Muscle layer of duodenum (tissue), 2 donors: Measurements from ENCODE around the gene COPS8.

Experiments
- H3K27ac ChIP-seq: one replicate; pipeline ENCODE4 v1.7.0; 2013; ENCODE audit warnings: mild to moderate bottlenecking, low read length
- H3K27me3 ChIP-seq: one replicate; pipeline ENCODE4 v1.7.0; 2013; ENCODE audit warnings: low read depth, mild to moderate bottlenecking, control low read depth, low read length
- H3K36me3 ChIP-seq, 2 donors: one replicate each; pipeline ENCODE4 v1.7.0; 2013; ENCODE audit warnings: low read length in 2 of 2, control low read depth in 1 of 2, mild to moderate bottlenecking in 1 of 2; ENCODE audit not compliant: insufficient read depth in 2 of 2, control insufficient read depth in 1 of 2
- H3K4me1 ChIP-seq, 2 donors: one replicate each; pipeline ENCODE4 v1.7.0; 2013; ENCODE audit warnings: low read length in 2 of 2, mild to moderate bottlenecking in 2 of 2, control low read depth in 1 of 2, moderate library complexity in 1 of 2; ENCODE audit not compliant: insufficient read depth in 2 of 2, control insufficient read depth in 1 of 2
- H3K4me3 ChIP-seq, 2 donors: one replicate each; pipeline ENCODE4 v1.7.0; 2013; ENCODE audit warnings: low read length in 2 of 2, low read depth in 1 of 2, mild to moderate bottlenecking in 1 of 2
- H3K9me3 ChIP-seq, 2 donors: one replicate each; pipeline ENCODE4 v1.7.0; 2013; ENCODE audit warnings: low read length in 2 of 2, control low read depth in 1 of 2, mild to moderate bottlenecking in 1 of 2; ENCODE audit not compliant: control insufficient read depth in 1 of 2
- donor health status: healthy.

COPS8 gene

DNA sequence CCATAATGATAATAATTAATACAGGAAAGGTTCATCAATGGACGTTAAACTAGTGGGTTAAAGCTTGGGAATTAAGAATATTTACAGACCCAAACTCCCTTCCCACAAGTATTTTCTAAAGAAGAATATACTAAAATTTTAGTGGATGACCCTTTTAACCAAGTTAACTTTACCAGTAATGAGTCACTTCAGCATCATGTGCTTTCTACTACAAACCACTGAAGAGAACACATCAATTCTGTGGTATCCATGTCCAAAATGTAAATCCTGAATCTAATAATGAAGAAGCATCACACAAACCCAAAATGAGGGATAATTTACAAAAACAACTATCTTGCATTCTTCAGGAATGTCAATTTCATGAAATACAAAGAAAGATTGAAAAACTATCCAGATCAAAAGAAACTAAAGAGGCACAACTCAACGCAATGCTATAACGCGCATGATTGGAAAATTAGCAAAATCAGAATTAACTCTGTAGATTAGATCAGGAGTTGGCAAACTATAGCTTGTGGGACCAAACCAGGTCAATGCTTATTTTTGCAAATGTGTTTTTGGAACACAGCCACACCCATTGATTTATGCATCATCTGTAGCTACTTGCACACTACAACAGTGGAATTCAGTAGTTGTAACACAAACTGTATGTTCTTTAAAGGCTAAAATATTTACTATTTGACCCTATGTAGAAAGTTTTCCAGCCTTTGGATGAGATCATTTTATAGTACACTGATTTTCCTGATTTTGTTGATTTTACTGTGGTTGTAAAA lies 27.5 kb downstream of the COPS8 start:
- Histone ChIP-seq H3K4me3 (no peak overlapping the region), H3K27me3 (no peaks in the 10 kb centered on the region), H3K27ac (no peak overlapping the region)

DNA sequence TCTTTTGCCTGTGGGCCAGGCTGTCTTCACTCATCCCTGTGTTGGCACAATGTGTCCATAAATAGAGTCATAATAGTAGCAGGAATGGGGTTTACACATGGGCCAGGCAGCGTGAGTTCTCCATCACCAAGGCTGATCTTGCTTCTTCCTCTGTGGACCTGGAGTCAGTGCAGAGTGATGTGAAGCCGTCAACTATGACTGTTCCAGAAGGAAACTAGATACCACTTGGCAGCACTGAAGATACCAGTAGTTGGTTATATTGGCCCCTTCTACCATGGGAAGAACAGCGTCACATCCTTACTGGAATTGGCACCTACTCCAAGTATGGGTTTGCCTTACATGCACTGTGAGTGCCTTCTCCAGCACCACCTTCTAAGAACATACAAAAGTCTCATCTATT lies 30.2 kb downstream of the COPS8 start:
- Histone ChIP-seq H3K4me3 (no peak overlapping the region), H3K27me3 (no peaks in the 10 kb centered on the region), H3K4me1 (peaks cover 0 to 4% of the 10 kb centered on the region in 2 donors), H3K36me3 (no peaks in the 10 kb centered on the region), H3K9me3 (no peaks in the 10 kb centered on the region), H3K27ac (no peak overlapping the region)

More for the DNA sequence above, 27.5 kb downstream of the COPS8 start:
- Histone ChIP-seq H3K4me1 (peaks cover 0 to 4% of the 10 kb centered on the region in 2 donors), H3K36me3 (no peaks in the 10 kb centered on the region), H3K9me3 (no peaks in the 10 kb centered on the region)

DNA sequence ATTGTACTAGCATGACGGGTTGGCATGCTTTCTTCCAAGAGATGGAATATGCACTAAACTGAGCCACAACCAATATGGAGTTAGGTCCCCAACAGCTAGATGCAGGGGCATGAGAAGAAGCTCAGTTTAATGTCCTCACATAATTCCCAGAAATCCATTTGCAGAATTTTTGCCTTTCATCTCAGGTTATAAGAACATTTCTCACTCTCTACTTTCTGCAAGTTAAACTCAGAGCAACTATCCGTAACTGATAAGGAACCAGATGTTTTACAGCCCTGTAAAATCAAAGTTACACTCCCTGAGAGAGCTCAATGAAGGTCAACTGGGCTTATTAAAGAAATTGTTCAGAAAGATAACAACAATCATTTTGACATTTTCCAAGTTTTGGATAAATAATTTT lies 30.7 kb downstream of the COPS8 start:
- peaks cover 0 to 4% of the 10 kb centered on the region in 2 donors for H3K4me1 ChIP-seq
- no peaks in the 10 kb centered on the region for H3K36me3 ChIP-seq
- H3K27me3 ChIP-seq: no peaks in the 10 kb centered on the region
- no peaks in the 10 kb centered on the region for H3K9me3 ChIP-seq
- no peak overlapping the region for H3K27ac ChIP-seq
- H3K4me3 ChIP-seq: no peak overlapping the region

DNA sequence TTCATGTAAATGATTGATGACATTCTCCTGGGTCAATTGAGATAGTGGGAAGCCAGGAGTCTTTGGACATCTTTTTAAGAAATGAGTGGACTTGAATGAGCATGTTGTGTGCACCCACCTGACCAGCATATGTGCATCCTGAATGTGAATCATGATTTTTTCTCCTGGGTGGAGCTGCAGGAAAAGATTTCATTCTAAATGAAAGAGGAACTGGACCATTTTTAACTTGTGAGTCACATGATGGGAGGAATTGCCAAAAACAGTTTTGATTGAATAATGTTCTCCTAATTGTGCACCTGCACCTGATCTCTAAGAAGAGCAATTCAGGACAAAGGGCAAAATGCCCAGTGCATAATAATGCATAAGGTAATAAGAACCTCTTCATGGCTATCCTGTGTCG lies 32.3 kb downstream of the COPS8 start:
- Histone ChIP-seq H3K36me3 (no peaks in the 10 kb centered on the region), H3K27me3 (no peaks in the 10 kb centered on the region), H3K4me1 (peaks cover 0 to 4% of the 10 kb centered on the region in 2 donors), H3K9me3 (no peaks in the 10 kb centered on the region), H3K27ac (no peak overlapping the region), H3K4me3 (no peak overlapping the region)

DNA sequence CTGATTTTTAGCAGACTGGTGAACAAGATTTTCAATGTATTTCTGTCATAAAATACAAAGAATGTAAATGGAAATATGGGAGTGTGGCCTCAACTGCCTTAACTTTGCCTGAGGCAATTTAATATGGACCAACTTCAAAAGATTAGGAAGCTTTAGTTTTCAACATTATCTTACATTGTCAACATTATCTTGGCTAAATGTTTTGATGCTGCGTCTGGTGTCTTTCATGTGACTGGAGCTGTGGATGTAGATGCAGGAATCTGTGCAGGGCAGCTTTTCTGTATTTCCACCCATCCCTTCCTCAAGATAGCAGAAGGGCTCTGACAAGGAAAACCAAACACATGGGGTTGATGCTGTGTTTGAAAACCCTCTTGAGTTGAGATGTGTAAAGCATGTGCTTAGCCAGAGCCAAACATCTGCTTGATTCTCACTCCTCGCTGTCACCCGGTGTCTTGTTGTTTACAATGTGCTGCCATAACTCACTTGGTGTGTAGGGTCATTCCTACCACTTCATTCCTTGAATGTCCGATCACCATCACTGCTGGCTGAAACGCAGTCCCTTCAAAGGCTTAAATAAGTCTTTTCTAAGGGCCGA lies 33.0 kb downstream of the COPS8 start:
- Histone ChIP-seq H3K36me3 (no peaks in the 10 kb centered on the region), H3K9me3 (no peaks in the 10 kb centered on the region), H3K27me3 (no peaks in the 10 kb centered on the region), H3K4me3 (no peak overlapping the region), H3K27ac (no peak overlapping the region), H3K4me1 (peaks cover 0 to 4% of the 10 kb centered on the region in 2 donors)

DNA sequence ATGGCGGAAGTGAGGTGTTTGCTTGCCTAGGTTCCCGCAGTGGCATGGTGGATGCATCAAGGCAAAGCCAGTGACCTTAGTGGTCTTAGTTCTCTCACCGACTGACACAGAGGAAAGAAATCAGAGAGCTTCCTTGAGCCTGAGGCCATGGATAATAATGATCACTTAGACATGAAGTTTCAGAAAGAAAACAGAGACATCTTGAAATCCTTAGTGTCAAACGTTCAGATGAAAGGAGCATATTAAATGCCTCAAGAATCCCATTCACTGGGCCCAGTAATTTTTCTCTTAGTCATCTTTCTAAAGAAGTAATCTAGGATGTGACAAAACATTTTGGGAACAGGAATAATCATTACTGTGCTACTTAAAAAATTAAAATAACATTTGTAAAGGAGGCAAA lies 35.2 kb downstream of the COPS8 start:
- Histone ChIP-seq H3K9me3 (no peaks in the 10 kb centered on the region), H3K4me3 (no peak overlapping the region), H3K4me1 (peaks cover 1 to 4% of the 10 kb centered on the region in 2 donors), H3K27me3 (no peaks in the 10 kb centered on the region), H3K27ac (no peak overlapping the region), H3K36me3 (no peaks in the 10 kb centered on the region)

DNA sequence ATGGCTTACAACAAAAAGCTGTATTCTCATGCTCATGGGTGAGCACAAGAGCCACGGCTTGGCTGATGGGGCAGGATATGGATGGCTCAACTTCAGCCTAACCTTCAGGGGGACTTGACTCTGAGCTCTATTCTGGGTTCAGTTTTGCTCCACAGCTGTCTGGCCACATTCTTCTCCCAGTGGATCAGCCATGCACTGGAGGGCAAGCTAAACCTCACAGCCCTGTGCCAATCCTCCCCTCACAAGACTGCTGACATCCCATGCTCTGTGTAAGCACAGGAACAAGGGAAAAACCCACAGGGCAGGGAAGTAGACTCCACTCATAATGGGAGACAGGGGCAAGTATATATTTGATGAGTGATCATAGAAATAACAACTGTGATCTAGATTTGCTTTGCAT lies 35.6 kb downstream of the COPS8 start:
- H3K4me1 ChIP-seq: peaks cover 4 to 5% of the 10 kb centered on the region in 2 donors
- no peak overlapping the region for H3K27ac ChIP-seq
- no peaks in the 10 kb centered on the region for H3K27me3 ChIP-seq
- H3K9me3 ChIP-seq: no peaks in the 10 kb centered on the region
- no peak overlapping the region for H3K4me3 ChIP-seq
- H3K36me3 ChIP-seq: no peaks in the 10 kb centered on the region

DNA sequence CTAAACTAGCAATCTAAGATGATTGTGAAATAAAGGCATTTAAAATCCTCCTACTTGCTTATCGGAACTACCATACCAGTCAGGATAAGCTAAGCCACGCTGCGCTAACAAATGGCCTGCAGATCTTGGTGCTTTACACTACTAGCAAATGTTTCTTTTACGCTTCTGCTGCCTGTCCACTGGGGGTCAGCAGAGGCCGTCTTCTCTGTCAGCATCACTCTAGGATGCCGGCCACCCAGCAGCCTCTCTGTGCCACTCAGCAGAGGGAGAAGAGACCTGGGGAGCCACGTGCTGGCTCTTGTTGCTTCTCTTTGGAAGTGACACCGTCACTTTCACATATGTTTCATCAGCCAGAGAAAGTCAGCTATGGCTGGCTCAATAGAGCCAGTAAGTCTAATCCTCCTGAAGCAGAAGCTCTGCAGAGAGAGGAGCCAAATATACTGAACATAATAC lies 36.6 kb downstream of the COPS8 start:
- H3K4me3 ChIP-seq: no peak overlapping the region
- H3K27me3 ChIP-seq: no peaks in the 10 kb centered on the region
- no peaks in the 10 kb centered on the region for H3K9me3 ChIP-seq
- no peak overlapping the region for H3K27ac ChIP-seq
- peaks cover 4 to 7% of the 10 kb centered on the region in 2 donors for H3K4me1 ChIP-seq
- H3K36me3 ChIP-seq: no peaks in the 10 kb centered on the region

DNA sequence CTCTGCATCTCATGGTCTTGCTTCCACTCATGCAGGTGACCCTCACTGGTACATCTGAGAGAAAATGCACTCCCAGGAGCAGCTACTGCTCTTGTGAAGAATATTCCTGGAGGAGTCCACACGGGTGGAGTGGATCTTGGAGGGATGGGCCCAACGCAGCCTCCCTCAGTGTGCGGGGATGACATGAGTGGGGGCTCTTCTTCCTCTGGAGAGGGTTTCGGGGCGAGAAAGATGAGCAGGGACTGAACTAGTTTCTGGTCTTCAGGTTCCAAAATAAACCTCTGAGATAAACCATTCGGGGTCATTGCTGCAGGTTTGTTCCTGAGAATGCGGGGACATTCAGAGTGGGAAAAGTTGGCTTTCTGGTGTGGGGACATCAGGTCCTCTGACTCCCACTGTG lies 39.1 kb downstream of the COPS8 start:
- H3K27ac ChIP-seq: no peak overlapping the region
- no peak overlapping the region for H3K4me3 ChIP-seq
- peaks cover 12 to 21% of the 10 kb centered on the region in 2 donors for H3K4me1 ChIP-seq
- H3K36me3 ChIP-seq: no peaks in the 10 kb centered on the region
- H3K9me3 ChIP-seq: no peaks in the 10 kb centered on the region
- H3K27me3 ChIP-seq: no peaks in the 10 kb centered on the region

DNA sequence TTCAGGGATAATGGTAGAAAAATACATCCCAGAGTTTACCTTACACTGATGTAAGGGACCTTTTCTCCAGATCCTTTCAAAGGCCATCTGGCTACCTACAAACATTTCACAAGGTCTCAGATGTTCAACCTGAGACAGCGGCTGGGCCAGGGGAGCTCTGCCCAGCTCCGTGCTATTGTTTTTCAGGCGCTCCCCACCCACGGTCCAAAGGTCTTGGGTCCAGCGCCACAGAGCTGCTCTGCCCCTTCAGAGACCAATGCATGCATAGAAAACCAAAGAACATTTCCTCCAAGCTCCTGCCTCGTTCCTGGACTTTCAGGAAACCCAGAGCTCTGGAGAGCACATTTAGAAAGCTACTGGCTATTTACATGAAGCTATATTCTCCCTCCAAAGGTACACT lies 40.3 kb downstream of the COPS8 start:
- Histone ChIP-seq H3K36me3 (no peaks in the 10 kb centered on the region), H3K27ac (peak overlapping the region; percentile 77), H3K4me3 (no peak overlapping the region), H3K9me3 (no peaks in the 10 kb centered on the region), H3K4me1 (peaks cover 12 to 21% of the 10 kb centered on the region in 2 donors), H3K27me3 (no peaks in the 10 kb centered on the region)

DNA sequence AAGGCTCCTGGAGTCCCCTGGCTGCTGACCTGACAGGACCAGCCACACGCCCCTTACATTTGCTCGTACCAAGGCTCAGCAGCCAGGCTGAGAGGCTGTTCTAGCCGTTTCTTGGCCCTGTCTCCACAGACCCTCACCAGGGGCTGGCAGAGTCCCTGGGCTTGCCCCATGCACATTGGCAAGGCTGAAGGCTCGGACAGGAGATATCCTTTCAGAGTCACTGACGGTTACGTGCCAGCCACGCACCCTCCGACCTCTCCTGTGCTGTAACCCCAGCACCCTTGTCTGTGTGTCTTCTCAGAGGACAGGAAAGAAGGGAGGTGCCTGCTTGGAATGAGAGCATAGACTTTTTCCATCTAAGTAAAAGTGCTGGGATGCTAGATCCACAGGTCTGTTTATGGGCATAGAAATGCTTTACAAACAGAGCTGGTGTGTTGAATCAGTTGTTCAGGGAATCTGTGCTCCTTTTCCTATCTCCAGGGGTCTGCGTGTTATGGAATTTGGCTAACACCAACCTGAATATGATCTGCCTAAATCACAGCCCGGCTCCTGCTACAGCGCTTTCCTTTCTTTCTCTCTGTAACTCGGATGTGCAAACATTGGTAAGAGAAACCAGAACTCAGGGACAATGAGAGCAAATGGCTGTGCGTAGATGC lies 41.0 kb downstream of the COPS8 start:
- Histone ChIP-seq H3K4me3 (no peak overlapping the region), H3K9me3 (no peaks in the 10 kb centered on the region), H3K36me3 (no peaks in the 10 kb centered on the region), H3K4me1 (peaks cover 12 to 21% of the 10 kb centered on the region in 2 donors), H3K27me3 (no peaks in the 10 kb centered on the region), H3K27ac (peak overlapping the region; percentile 77)
